ENCODE measurements around the gene CDC42EP1. TPM values are rescaled to one million over a fixed set of nuclear protein-coding genes. Genes with fewer than 3 reads are reported as not detected.
"Not testable (repeated sequence)": the region's sequence is repeated elsewhere in the genome, so short reads cannot be mapped to it uniquely, and the experiment has no call there.

Gene CDC42EP1
- total and polyA plus RNA-seq, 5 experiments from 2014 or later = not detected

DNA sequence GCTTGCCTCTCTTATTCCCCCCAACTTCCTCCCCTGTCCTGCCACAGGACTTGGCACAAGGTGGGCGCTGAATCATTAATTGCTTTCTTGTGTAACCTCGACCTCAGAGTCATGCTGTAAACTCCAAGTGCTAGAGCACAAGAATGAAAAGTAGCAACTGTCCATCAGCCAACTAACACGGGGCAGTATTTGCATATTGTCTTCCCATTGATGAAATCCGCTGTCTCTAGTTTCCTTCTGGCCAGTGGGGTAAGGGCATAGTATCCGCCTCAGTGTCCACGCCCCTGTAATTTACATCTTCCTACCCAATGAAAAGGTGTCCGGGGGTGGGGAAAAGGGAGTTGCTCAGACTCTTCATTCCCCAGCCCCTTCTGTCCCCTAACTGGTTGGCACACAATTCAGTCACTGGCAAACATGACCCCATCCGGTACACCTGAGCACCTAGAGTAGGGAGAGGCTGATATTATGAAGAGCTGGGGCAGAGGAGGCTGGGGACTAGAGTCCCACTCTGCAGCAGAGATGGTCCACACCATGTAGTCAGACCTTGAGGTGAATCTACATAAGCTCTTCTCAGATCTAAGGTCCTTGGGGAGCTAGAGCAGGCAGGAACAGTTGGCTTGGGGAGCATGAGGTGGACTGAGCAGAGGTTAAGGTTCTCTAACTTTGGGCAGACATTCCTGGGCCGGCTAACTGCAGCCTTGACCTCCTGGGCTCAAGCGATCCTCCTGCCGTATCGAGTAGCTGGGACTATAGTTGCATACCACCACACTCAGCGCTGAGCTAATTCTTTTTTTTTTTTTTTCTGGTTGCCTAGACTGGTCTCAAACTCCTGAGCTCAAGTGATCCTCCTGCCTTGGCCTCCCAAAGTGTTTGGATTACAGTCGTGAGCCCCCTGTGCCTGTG is 41.5 kb downstream of the CDC42EP1 start:
- DNase-seq = peak in 1 of 10 donors; percentile 40
- Mint-ChIP-seq H3K36me3 (no peaks in the 10 kb centered on the region), H3K4me1 (peaks cover 22 to 43% (median 32%) of the 10 kb centered on the region in 4 donors), H3K27me3 (peaks cover 0 to 1% (median 0%) of the 10 kb centered on the region in 5 donors), H3K4me3 (no peak overlapping the region), H3K9me3 (no peaks in the 10 kb centered on the region), H3K27ac (peak overlapping the region in 2 of 10 donors; percentile 15 to 58)
- POLR2A ChIA-PET = interaction anchor here (0.7 to 64.1 kb wide), 2 partner anchors 62 to 418 kb away, joined by 3 to 2283 read pairs; partner anchors contain the start of genes LGALS1, NOL12, PDXP and SH3BP1
- ATAC-seq = no peak

DNA sequence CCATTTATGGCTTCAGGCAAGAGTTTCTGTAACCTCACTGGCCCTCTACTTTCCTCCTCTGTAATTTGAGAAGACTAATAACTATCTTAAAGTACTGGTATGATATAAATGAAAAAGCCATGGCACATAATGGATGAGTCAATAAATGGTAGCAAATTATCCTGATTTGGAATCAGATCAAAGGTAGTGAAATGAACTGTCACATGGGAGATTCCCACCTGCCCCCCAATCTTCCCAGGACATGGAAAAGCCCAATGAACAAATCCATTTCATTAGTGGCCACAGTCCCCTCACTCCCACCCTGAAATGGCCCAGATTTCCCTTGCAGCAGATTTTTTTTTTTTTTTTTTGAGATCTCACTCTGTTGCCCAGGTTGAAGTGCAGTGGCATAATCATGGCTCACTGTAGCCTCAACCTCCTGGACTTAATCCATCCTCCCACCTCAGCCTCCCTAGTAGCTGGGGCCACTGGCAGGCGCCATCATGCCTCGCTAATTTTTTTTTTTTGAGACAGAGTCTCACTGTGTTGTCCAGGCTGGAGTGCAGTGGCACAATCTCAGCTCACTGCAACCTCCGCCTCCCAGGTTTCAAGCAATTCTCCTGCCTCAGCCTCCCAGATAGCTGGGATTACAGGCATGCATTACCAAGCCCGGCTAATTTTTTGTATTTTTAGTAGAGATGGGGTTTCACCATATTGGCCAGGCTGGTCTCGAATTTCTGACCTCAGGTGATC is 42.4 kb downstream of the CDC42EP1 start:
- not testable (repeated sequence) for H3K36me3 Mint-ChIP-seq, ATAC-seq, H3K27ac Mint-ChIP-seq, H3K27me3 Mint-ChIP-seq, H3K9me3 Mint-ChIP-seq
- Mint-ChIP-seq H3K4me1 (peaks cover 26 to 53% (median 40%) of the 10 kb centered on the region in 4 donors), H3K4me3 (peak overlapping the region in 1 of 10 donors; percentile 30)
- peak in 1 of 10 donors; percentile 28 for DNase-seq
- POLR2A ChIA-PET = interaction anchor here (0.7 to 64.1 kb wide), 4 partner anchors 58 to 419 kb away, joined by 3 to 2283 read pairs (median 3); partner anchors contain the start of genes LGALS1, NOL12, PDXP and SH3BP1

DNA sequence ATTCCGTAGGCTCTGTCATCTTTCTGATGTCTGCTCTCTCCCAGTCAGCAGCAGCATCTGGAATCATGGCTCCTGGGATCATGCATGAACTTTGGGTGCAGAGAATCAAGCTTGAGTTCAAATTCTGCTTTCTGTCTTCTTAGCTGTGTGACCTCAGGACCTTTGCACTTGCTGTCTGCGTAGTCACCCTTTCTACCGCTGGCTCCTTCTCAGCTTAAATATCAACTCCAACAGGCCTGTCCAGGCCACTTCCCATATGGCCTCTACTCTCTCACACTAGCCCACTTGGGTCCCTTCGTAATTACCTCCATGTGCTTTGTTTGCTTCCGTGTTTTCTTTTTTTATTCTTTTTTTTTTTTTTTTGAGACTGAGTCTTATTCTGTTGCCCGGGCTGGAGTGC is 43.8 kb downstream of the CDC42EP1 start:
- POLR2A ChIA-PET = interaction anchor here (0.8 to 64.1 kb wide), 6 partner anchors 12 to 119 kb away, joined by 3 to 2283 read pairs (median 4); partner anchors contain the start of genes LGALS1, NOL12, PDXP and SH3BP1
- Mint-ChIP-seq H3K36me3 (no peaks in the 10 kb centered on the region), H3K27me3 (peaks cover 0 to 1% (median 0%) of the 10 kb centered on the region in 5 donors), H3K9me3 (no peaks in the 10 kb centered on the region), H3K4me3 (peak overlapping the region in 4 of 10 donors; percentile 26 to 64 (median 34)), H3K4me1 (peaks cover 31 to 60% (median 47%) of the 10 kb centered on the region in 4 donors), H3K27ac (peak overlapping the region in 2 of 10 donors; percentile 31 to 40)
- DNase-seq (no peak), ATAC-seq (no peak)

DNA sequence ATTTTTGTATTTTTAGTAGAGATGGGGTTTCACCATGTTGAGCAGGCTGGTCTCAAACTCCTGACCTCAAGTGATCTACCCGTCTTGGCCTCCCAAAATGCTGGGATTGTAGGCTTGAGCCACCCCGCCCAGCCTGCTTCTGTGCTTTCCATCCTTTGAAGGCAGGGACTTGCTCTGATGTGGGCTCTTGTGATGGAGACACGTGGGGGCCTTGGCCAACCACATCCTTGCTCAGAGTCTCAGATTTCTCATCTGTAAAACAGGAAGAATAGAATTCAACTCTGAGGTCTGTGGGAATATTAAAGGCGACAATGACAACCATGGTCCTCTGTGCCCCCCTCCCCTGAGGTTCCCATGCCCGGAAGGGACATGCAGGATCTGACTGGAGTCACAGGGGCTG is 44.6 kb downstream of the CDC42EP1 start:
- Mint-ChIP-seq H3K27ac (peak overlapping the region; percentile 65 to 95 (median 84)), H3K36me3 (no peaks in the 10 kb centered on the region), H3K9me3 (no peaks in the 10 kb centered on the region), H3K4me3 (peak overlapping the region; percentile 48 to 89 (median 76)), H3K27me3 (peaks cover 0 to 1% (median 0%) of the 10 kb centered on the region in 5 donors), H3K4me1 (peaks cover 37 to 68% (median 54%) of the 10 kb centered on the region in 4 donors)
- ATAC-seq (peak; percentile 33 to 37), DNase-seq (peak; percentile 38 to 84 (median 69))
- POLR2A ChIA-PET = interaction anchor here (1.3 to 64.1 kb wide), 5 partner anchors 13 to 120 kb away, joined by 3 to 2283 read pairs (median 9); partner anchors contain the start of genes LGALS1, NOL12, PDXP and SH3BP1

DNA sequence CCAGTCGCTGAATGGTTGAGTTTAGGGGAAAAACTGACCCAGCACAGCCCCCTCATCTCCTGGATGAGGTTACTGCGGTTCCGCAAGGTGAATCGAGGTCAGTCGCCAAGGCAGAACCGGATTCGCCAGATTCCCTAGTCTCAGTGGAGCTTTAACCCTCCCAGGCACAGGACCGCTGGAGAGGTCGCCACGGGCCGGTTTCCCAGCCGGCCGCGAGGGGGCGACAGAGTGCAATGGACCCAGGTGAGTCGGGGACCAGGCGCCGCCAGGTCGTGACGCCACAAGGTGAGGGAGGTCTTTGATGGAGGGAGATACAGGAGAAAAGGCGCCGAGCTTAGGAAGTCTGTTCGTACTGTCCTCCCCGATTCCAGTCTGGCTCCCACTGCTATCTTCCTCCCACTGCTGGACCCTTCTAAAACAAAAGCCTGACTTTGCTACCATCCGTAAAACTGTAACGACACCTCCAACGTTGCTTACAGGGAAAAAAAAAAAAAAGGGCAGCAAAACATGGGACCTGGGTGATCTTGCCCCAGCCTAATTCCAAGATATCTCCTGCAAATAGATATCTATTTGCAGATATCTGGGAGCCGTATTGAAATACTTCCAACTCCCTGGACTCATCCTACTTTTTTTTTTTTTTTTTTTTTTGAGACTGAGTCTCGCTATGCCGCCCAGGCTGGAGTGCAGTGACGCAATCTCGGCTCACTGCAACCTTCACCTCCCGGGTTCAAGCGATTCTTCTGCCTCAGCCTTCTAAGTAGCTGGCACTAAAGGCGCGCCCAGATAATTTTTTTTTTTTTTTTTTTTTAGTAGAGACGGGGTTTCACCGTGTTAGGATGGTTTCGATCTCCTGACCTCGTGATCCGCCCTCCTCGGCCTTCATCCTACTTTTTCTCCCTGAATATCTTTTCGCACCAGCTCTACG is 47.0 kb downstream of the CDC42EP1 start:
- no peaks in the 10 kb centered on the region for H3K9me3 Mint-ChIP-seq
- ATAC-seq (peak; percentile 25 to 27), DNase-seq (peak; percentile 81 to 96 (median 90))
- H3K4me3 Mint-ChIP-seq = peak overlapping the region; percentile 87 to 96 (median 90)
- H3K36me3 Mint-ChIP-seq = no peaks in the 10 kb centered on the region
- H3K27me3 Mint-ChIP-seq = no peaks in the 10 kb centered on the region
- POLR2A ChIA-PET = interaction anchor here (0.8 to 64.1 kb wide), 20 partner anchors 8 to 831 kb away, joined by 3 to 2283 read pairs (median 5); partner anchors contain the start of genes ANKRD54, C22orf23, IFT27 and LGALS1
- H3K27ac Mint-ChIP-seq = peak overlapping the region; percentile 48 to 99 (median 98)
- peaks cover 30 to 69% (median 65%) of the 10 kb centered on the region in 4 donors for H3K4me1 Mint-ChIP-seq

DNA sequence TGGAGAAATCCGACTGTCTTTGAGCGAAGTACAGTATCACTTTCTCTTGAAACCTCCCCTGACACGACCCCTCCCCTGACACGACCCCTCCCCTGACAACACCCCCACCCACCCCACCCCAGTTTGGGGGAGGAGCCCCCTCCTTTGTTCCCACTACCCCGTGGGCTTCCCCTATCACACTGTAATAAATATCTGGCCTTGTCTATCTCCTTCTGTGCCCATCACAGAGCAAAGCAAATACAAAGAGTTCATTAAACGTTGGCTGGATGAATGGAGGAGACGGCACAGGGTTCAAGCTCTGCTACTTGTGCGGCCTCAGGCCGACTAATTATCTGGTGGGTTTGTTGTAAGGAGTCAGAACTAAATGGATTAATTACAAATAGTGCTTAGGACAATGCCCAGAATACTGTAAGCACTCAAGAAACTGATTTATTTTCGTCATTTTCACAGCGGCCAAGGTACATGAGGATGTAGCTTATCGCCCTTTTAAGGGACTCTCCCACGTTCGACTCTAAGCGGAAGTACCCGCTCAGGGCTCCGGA is 47.7 kb downstream of the CDC42EP1 start:
- no peak for DNase-seq
- ATAC-seq = peak; percentile 1 to 9
- H3K4me1 Mint-ChIP-seq = peaks cover 29 to 66% (median 62%) of the 10 kb centered on the region in 4 donors
- H3K27ac Mint-ChIP-seq = peak overlapping the region; percentile 95 to 99 (median 98)
- H3K4me3 Mint-ChIP-seq = peak overlapping the region; percentile 87 to 96 (median 90)
- H3K36me3 Mint-ChIP-seq = no peaks in the 10 kb centered on the region
- no peaks in the 10 kb centered on the region for H3K27me3 Mint-ChIP-seq
- H3K9me3 Mint-ChIP-seq = no peaks in the 10 kb centered on the region
- POLR2A ChIA-PET = interaction anchor here (0.7 to 64.1 kb wide), 19 partner anchors 8 to 832 kb away, joined by 3 to 2283 read pairs (median 5); partner anchors contain the start of genes ANKRD54, C22orf23, IFT27 and LGALS1

DNA sequence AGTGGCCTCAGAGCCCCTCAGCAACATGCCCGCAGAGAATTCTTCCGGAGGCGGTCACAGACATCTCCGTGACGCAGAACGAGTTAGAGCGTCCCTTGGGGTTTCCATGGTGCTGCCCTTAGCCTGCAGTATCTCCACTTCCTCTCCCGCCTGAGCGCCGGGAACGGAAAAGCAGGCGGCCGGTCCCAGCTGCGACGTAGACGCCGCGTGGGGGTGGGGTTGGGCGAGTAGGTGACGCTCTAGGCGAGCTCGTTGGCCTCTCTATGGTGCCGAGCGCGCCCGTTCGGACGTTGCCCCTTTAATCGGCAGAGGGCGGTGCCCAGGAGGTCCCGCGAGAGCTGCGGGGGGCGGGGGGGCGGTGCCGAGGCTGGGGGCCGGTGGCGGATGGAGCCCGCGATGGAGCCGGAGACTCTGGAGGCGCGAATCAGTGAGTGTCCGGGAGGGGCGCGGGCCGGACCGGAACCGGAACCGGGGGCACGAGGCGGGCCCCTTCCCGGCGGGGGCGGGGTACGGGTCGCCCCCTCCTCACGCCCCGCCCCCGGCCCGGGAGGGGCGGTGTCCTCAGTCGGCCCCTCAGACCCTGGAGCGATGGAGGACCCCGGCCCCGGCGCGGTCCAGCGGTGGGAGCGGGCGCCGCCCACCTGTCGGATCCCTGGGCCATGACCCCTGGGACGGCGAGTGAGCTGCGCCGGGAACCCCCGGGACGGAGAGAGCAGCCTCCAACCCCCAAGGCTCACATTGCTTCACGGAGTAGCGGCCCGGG is 48.4 kb downstream of the CDC42EP1 start, which contains the start of gene GGA1:
Gene GGA1 (plus strand): TSS at position 358 of the 763 bp plus-strand sequence. CDS start 27 bp downstream, at position 385.
- Mint-ChIP-seq H3K36me3 (no peaks in the 10 kb centered on the region), H3K4me1 (peaks cover 30 to 68% (median 62%) of the 10 kb centered on the region in 4 donors), H3K9me3 (no peaks in the 10 kb centered on the region), H3K27me3 (no peaks in the 10 kb centered on the region), H3K4me3 (peak within 1 kb of the TSS; percentile 88 to 96 (median 93)), H3K27ac (peak within 1 kb of the TSS; percentile 95 to 99 (median 98))
- DNase-seq (peak; percentile 92 to 99 (median 97)), ATAC-seq (peak; percentile 74 to 78)
- POLR2A ChIA-PET = interaction anchor here (0.7 to 64.1 kb wide), 20 partner anchors 9 to 833 kb away, joined by 3 to 2283 read pairs (median 4); partner anchors contain the start of genes ANKRD54, C22orf23, IFT27 and LGALS1

DNA sequence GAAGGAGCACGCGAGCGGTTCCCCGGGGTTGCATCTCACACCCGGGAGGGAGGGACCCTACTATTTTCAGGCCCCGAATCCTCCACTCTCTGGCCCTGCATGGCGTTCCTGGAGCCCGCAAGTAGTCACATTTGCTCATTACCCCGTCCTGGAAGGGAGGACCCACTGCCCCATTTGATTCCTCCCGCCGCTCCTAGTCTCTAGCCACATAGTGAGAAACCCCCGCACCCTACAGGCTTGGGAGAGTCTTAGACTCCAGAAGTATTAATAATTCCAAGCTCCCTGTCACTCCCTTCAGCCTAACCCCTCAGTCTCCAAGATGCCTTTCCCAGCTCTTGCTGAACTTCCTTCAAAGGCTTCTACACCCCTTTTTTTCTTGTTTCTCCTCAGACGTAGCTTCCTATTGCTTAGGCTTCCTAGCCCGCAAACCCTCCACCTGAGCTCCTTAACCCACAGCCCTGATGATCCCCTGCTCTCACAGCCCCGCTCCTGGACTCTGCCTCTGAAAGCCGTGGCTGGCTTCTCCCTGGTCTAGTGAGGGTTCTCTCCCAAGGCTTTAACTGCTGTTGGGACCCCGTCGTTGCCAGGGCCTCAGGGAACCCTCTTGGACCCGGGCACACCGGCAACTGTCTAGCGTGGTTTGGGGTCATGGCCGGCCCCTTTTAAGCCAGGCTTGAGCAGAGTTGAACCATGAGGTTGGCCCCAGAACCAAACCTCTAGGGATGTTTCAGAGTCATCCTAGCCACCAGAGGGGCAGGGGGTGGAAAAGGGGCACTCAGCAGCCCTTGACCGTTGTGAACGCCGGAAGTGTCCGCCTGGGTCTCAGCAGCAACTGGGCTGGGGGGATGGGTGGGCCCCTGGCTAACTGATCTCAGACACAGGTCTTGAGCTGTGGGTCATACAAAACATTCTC is 49.2 kb downstream of the CDC42EP1 start:
- Mint-ChIP-seq H3K27me3 (no peaks in the 10 kb centered on the region), H3K9me3 (no peaks in the 10 kb centered on the region), H3K27ac (peak overlapping the region; percentile 76 to 96 (median 90)), H3K36me3 (no peaks in the 10 kb centered on the region), H3K4me1 (peaks cover 29 to 63% (median 55%) of the 10 kb centered on the region in 4 donors), H3K4me3 (peak overlapping the region; percentile 88 to 96 (median 92))
- DNase-seq = peak in 1 of 10 donors; percentile 65
- ATAC-seq = no peak
- POLR2A ChIA-PET = interaction anchor here (1.0 to 64.1 kb wide), 9 partner anchors 13 to 343 kb away, joined by 3 to 2283 read pairs (median 12); partner anchors contain the start of genes ANKRD54, C22orf23, LGALS1 and MFNG

DNA sequence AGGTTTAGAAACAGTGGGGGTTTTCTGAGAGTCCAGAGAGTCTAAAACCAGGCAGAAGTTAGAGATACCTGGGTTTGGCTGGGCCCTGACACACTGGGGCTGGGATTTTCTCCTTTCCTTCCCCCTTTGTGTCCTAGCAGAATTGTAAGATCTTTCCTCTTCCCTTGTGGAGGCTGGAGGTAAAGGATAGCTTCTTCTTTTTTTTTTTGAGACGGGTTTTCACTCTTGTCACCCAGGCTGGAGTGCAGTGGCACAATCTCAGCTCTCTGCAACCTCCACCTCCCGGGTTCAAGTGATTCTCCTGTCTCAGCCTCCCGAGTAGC is 49.8 kb downstream of the CDC42EP1 start:
- POLR2A ChIA-PET = interaction anchor here (3.8 to 64.1 kb wide), 4 partner anchors 16 to 125 kb away, joined by 50 to 2283 read pairs (median 82); partner anchors contain the start of genes LGALS1, MFNG, NOL12 and PDXP
- peak overlapping the region in 6 of 10 donors; percentile 87 to 96 (median 92) for H3K27ac Mint-ChIP-seq
- not testable (repeated sequence) for H3K36me3 Mint-ChIP-seq, H3K9me3 Mint-ChIP-seq, H3K27me3 Mint-ChIP-seq, ATAC-seq
- DNase-seq = peak in 1 of 10 donors; percentile 7
- peak overlapping the region; percentile 88 to 96 (median 92) for H3K4me3 Mint-ChIP-seq
- H3K4me1 Mint-ChIP-seq = peaks cover 24 to 57% (median 49%) of the 10 kb centered on the region in 4 donors
